AG04450 (cell line): ENCODE data around the gene RNF103. TPM values are rescaled to one million over a fixed set of nuclear protein-coding genes. Genes with fewer than 3 reads are reported as not detected.

ENCODE experiments used
- CTCF ChIA-PET: fragments of 300-600, 350-600 bp; formaldehyde crosslinking; extraction: SDS; loops from one replicate; lab custom pipeline; 2022; ENCODE audit warnings: antibody characterized with exemption, inconsistent platforms; lab: Charles Lee
- POLR2A ChIA-PET: fragments of 350-600 bp; formaldehyde crosslinking; extraction: SDS; loops from one replicate; lab custom pipeline; 2021; ENCODE audit warnings: antibody characterized with exemption, inconsistent platforms; lab: Yijun Ruan, JAX
- DNase-seq: peaks from one replicate; pipeline ENCODE4 v3.0.0-alpha.2; 2011; ENCODE audit warnings: low read depth, low spot score
- H3K27ac ChIP-seq: one replicate; pipeline ENCODE4 v1.5.1; 2012; ENCODE audit warnings: low read depth, low read length, control low read depth
- H3K27me3 ChIP-seq: one replicate; pipeline ENCODE4 v1.6.0; 2012; ENCODE audit warnings: low read length; ENCODE audit not compliant: control insufficient read depth, insufficient read depth
- H3K4me3 ChIP-seq: 2 replicates; pipeline ENCODE4 v1.5.1; 2011; ENCODE audit warnings: mild to moderate bottlenecking, low read depth, low read length, control low read depth
- H3K9me3 ChIP-seq: 2 replicates; pipeline ENCODE4 v1.5.1; 2012; ENCODE audit warnings: low read length; ENCODE audit not compliant: control insufficient read depth, insufficient read depth
- CTCF ChIP-seq: IDR thresholded peaks from 2 replicates; pipeline ENCODE4 v1.5.1; 2011; ENCODE audit warnings: low read depth, low read length, control low read depth, inconsistent platforms
- polyA plus RNA-seq: library from polyadenylated mRNA; depleted of rRNA; stranded (reverse); fragments of >200 nt; gene quantifications from 2 replicates; pipeline ENCODE4 v1.2.3, GENCODE V29; 2011

The RNF103 gene
- polyA plus RNA-seq, 1 experiment = 17.6 TPM

GRCh38 chr2:86617738-86618137 is 5.9 kb downstream of the RNF103 start:
- CTCF ChIA-PET = no interaction called here
- H3K9me3 ChIP-seq = no peaks in the 10 kb centered on the region
- POLR2A ChIA-PET = no interaction called here
- no peak for DNase-seq
- H3K27ac ChIP-seq = no peak overlapping the region
- H3K27me3 ChIP-seq = no peaks in the 10 kb centered on the region
- TF ChIP-seq CTCF = no peak
- H3K4me3 ChIP-seq = no peak overlapping the region

DNA sequence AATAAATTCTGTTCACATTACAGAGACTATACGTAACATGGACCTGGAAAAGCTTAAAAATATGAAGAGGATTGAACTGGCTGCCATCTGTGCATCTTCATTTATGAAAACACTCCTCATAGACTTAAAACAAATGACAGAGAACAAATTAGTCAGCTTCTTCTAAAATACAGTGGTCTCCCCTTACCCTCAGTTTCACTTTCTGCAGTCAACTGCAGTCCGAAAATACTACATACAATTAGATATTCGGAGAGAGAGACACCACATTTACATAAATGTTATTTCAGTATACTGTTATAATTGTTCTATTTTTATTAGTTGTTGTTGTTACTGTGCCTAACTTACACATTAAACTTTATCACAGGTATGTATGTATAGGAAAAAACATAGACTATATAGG is 6.5 kb downstream of the RNF103 start:
- ChIA-PET POLR2A (no interaction called here), CTCF (no interaction called here)
- Histone ChIP-seq H3K4me3 (no peak overlapping the region), H3K9me3 (no peaks in the 10 kb centered on the region), H3K27me3 (no peaks in the 10 kb centered on the region), H3K27ac (no peak overlapping the region)
- TF ChIP-seq CTCF = no peak
- no peak for DNase-seq

DNA sequence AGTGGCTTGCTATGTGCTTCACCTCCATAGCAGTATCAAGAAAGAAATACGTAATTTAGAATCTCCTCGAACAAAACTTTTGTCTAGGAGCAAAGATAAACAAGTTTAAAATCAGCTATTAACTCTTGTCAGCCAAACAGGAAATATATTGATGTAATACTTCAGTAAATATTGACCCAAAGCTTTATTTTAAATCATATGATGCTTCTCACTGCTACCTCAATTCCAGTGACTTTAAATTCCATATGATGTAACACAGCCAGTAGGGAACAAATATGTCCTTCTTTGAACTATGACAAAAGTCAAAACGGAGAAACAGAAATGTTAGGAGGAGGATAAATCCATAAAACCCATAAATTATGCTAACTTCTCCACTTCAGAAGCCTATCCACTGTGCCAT is 7.2 kb downstream of the RNF103 start:
- POLR2A ChIA-PET = no interaction called here
- Histone ChIP-seq H3K27me3 (no peaks in the 10 kb centered on the region), H3K9me3 (no peaks in the 10 kb centered on the region), H3K27ac (no peak overlapping the region), H3K4me3 (no peak overlapping the region)
- TF ChIP-seq CTCF = no peak
- CTCF ChIA-PET = no interaction called here
- DNase-seq = no peak

GRCh38 chr2:86615596-86615995 is 8.1 kb downstream of the RNF103 start:
- Histone ChIP-seq H3K27me3 (no peaks in the 10 kb centered on the region), H3K9me3 (no peaks in the 10 kb centered on the region), H3K27ac (no peak overlapping the region), H3K4me3 (no peak overlapping the region)
- no peak for DNase-seq
- POLR2A ChIA-PET = no interaction called here
- TF ChIP-seq CTCF = no peak
- CTCF ChIA-PET = no interaction called here

DNA sequence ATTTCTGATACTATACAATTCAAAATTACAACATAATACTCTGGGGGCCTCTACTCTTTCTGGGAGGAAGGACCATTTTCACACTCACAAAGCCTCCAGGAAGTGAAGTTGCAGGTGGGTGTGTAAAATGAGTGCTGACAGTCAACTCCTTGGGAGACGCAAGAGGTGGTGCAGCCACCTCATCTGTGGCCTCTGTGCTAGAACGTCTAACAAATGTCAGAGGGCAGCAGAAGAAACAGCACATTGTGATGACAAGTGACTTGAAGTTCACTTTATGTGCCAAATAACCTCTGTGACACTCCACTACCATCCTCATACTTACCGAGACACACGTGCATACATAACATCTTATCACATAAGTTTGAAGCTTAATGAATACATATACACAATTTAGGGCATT is 10.2 kb downstream of the RNF103 start:
- TF ChIP-seq CTCF = no peak
- H3K27me3 ChIP-seq = no peaks in the 10 kb centered on the region
- H3K9me3 ChIP-seq = no peaks in the 10 kb centered on the region
- ChIA-PET CTCF (no interaction called here), POLR2A (no interaction called here)
- no peak overlapping the region for H3K27ac ChIP-seq
- no peak for DNase-seq
- no peak overlapping the region for H3K4me3 ChIP-seq
